IPS-18c (cell line): ENCODE measurements around the gene DDX56.

ENCODE experiments used
- H3K4me3 ChIP-seq: 2 replicates; pipeline ENCODE4 v1.7.0; 2013; ENCODE audit warnings: low read depth, mild to moderate bottlenecking, low read length, moderate library complexity; ENCODE audit not compliant: insufficient read depth
- H3K9me3 ChIP-seq: one replicate; pipeline ENCODE4 v1.6.1; 2013; ENCODE audit warnings: mild to moderate bottlenecking, low read length, moderate library complexity; ENCODE audit not compliant: control insufficient read depth, insufficient read depth

DDX56 gene

DNA sequence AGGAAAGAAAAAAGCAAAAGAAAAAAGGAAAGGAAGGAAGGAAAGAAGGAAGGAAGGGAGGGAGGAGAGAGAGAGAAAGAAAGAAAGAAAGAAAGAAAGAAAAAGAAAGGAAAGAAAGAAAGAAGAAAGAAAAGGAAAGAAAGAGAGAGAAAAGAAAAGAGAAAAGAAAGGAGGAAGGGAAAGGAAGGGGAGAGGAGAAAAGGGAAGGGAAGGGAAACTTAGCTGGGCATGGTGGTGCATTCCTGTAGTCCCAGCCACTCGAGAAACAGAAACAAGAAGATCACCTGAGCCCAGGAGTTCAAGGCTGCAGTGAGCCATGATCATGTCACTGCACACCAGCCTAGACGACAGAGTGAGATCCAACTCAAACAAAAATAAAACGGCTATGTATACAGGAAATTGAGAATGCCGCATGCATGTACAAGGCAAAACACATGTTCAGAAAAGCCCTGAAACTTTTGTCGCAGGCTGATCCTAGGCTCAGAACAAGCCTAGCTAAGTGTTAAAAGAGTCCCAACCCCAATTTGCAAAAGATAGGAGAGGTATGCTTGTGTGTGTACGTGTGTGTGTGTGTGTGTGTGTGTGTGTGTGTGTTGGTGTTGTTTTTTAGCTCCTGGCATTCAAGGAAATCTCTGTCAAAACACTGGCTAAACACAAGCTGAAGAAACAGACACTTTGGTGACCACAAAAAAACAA lies 26.0 kb downstream of the DDX56 start:
- no peaks in the 10 kb centered on the region for H3K9me3 ChIP-seq

DNA sequence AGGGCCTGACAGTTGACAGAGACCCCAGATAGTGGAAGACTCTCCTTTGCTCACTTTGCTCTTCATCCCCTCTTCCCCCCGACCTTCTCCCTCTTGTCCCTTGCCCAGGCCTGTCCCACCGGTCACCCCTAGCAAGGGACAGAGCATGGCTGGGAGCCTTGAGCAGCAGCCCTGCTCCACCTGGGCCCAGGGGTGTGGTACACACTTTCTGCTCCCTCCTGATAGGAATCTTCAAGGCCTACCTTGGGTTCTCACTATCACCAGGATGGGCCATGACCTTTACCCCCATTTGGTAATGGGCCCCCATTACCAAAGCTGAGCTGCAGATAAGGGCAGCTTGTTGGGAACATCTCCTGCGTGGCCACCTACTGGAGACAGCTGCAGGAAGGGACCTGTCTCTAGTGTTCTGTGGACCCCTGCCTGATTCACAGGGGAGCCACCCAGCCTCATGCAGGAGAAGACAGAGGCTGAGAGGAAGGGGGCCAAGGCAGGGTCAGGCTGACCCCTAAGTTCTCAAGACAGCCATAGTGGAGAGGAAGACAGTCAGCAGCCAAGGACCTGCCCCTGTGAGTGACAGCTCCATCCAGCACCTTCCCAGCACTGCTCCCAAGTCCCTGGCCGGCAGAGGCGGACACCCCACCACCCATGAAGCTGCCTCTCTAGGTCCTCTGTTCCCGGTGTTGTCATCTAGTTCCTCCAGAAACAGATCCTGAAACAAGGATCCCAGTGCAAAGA lies 31.7 kb downstream of the DDX56 start:
- no peak overlapping the region for H3K4me3 ChIP-seq
- H3K9me3 ChIP-seq = no peaks in the 10 kb centered on the region

More for the DNA sequence above, 26.0 kb downstream of the DDX56 start:
- H3K4me3 ChIP-seq = no peak overlapping the region

DNA sequence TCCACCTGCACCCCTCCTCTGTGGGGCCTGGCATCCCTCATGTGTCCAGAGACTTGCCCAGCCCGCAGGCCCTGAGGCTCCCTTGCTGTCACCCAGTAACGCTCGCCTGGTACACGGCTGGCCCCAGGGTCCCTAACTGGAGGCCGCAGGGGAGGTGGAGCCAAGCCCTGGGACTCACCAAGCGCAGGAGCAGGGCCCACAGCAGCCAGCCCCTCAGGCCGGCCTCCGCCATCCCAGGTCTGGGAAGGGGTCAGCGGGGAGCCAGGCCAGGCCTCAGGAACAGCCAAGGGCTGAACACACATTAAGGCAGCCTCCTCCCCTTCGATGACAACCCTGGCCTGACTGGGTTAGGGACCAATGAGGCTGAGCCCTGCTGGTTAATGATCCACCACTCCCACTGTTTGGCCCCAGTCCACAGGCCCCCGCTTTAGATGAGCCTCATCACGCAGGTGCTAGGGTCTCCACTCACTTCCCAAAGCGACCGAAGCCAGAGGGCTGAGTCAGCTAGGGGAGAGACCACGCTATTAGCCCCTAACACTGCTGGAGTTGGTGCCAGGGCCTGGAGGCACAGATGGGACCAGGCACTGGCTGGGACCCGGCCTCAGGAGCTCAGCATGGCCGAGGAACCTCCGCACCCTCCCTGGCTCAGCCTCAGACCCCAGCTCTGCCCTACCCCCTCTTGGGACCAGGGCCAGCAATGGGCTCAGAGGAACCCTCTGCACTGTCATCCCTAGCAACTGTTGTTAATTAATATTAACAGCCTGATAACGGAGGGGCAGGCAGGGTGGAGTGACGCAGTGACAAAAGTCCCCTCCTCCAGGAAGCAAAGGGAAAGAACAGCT lies 32.5 kb downstream of the DDX56 start, which contains the start of gene NPC1L1:
Gene NPC1L1, minus strand, starts transcription at position 303 of the 842 bp plus-strand sequence. Its CDS starts 71 bp downstream, at position 232.
- H3K9me3 ChIP-seq = no peaks in the 10 kb centered on the region
- H3K4me3 ChIP-seq = no peak within 1 kb of the TSS

DNA sequence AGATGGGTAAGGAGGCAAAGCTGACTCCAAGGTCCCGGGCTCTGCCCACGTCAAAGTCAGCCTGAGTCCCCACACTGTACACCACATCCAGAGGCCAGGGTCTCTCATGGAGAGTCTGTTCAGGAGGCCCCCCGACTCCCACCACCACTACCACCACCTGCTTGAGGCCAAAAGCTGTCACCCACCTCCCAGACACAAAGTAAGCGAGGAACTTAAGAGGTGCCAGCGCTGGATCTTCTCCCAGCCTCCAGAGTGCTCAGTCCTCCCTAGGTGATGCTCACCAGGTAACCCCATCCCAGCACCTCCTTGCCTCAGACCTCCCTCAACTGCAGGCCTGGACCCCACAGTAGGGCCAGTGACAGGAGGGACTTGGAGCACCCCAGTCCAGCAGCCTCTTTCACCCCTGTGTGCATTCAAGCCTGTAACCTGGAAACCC lies 33.1 kb downstream of the DDX56 start:
- Histone ChIP-seq H3K4me3 (no peak overlapping the region), H3K9me3 (no peaks in the 10 kb centered on the region)

DNA sequence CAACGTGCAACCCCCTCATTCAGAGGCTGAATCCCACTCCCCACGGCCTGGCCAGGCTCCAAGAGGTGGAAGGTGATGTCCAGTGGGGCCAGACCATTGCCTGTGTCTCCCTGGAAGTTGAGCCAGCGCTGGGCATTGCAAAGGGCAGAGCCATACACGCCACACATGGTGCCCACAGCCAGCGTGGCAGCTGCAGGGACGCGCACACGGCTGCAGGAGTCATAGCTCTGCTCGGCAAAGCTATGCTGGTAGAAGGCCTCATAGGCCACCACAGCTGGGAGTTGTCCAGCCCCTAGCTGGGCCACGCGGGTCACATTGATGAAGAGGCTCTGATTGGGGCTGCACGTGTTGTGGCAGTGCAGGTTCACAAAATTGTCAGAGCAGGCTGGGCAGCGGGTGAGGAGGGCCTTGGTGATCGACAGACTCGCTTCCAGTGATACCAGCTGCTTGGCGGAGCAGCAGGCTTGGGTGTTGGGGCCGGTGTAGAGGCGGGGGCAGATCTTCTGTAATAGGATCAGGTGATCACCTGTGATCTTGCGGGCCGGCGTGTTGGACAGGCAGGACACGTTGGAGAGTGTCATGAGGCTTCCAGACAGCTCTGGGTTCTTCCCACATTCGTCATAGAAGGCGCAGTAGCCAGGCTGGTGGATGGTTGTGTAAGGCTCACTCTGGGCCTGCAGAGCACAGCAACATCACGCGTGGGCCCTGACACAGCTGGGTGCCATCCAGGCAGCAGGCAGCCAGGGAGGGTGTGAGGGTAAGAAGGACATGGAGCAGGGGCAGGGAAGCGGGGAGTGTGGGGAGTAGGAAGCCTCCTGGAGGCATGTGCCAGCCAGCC lies 33.8 kb downstream of the DDX56 start:
- Histone ChIP-seq H3K9me3 (no peaks in the 10 kb centered on the region), H3K4me3 (no peak overlapping the region)

DNA sequence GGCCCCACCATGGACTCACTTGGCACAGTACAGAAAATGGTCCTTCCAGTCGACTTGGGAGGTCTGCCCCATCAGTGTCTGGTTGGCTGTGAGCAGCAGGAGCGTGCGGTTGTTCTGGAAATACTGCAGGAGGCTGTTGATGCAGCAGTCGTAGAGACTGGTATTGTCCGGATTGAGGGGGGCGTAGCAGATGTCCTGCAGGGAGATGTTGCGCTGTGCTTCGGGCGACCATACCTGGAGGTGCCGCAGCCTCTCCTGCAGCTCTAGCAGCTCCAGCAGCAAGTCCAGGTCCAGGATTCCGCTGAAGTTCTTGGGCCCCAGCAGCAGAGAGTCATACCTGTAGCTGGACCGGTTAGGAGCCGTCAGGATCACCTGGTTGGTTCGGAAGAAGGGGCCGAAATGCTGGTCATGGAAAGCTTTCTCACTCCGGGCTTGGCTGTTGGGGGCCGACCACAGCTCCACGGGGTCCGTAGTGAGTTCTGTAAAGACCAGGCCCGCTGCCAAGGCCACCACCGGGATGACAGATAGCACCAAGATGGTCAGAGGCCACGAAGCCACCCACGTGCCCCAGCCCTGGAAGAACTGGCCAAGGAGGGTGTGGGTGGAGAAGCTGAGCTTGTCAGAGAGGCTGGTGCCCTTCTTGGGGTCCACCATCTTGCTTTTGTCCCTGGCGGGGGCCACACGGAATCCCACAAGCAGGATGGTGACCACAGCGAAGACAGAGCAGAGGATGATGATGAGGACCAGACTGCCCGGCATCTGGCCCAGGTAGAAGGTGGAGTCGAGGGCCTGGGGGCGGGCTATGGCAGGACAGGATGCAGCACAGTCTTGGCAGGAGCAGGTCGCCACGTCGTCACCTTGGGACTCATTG lies 34.7 kb downstream of the DDX56 start:
- Histone ChIP-seq H3K9me3 (no peaks in the 10 kb centered on the region), H3K4me3 (no peak overlapping the region)

DNA sequence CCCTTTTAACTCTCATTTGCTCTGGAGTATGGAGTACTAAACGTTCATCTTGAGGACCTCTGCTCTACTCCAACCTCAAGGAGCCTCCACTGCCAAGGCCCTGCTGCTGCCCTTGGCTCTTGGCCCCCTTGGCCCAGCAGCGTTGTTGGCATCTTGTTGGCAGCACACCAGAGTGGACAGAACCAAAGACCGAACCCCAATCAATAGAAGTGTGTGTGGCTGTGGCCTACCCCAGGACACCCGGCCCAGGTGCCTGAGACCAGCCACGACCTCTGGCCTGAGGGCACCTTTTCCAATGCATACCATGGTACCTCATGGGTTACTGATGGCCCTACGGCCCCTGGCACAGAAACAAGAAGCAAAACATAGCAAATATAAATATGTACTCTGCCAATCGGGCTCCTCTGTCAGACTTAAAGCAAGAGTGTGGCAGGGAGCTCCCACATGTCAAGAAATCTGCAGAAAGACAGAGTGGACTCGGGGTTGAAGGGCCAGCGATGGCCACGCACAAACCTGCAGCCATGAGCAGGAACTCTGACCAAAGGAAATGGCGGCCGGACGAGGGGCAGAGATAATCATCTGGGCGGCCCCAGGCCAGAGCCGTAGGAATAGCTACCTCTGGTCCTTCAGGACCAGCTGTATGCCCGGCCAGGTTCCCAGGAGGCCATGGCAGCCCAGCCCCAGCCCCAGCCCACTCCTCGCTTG lies 35.5 kb downstream of the DDX56 start:
- H3K4me3 ChIP-seq = no peak overlapping the region

DNA sequence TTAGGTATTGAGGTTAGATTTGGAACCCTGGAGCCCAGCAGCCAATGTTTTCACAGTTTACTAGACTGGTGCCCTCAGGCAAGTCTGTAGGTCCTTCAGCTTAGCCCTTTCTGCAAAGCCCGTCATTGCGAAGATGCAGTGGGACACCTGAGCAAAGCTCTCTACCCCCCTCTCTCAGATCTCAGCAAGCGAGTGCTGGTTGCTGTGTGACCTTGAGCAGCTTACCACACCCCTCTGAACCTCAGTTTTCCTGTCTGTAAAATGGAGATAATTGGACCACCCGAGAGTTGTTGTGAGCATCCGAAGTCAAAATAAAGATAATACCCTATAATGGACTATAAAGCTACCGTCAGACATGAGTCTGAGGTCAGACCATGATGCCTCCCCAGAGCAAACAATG lies 36.3 kb downstream of the DDX56 start:
- Histone ChIP-seq H3K9me3 (no peaks in the 10 kb centered on the region), H3K4me3 (no peak overlapping the region)

More for the DNA sequence above, 35.5 kb downstream of the DDX56 start:
- no peaks in the 10 kb centered on the region for H3K9me3 ChIP-seq

DNA sequence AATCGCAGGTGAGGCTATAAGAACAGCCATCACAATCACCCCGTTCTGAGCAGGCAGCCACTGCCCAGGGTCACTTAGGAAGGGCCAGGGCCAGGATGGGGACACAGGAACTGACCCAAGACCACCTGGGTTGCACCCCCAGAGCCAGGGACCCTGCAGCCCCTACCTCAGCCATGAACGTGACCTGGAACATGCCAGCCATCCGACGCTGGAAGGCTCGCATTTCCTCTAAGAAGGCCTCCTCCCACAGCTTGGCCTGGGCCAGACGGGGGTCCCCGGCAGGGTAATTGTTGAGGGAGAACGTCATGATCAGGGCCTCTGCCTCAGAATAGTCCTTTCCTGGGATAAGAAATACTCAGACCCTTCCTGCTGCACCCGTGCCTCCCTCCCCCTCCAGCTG lies 37.6 kb downstream of the DDX56 start:
- Histone ChIP-seq H3K4me3 (no peak overlapping the region), H3K9me3 (no peaks in the 10 kb centered on the region)

DNA sequence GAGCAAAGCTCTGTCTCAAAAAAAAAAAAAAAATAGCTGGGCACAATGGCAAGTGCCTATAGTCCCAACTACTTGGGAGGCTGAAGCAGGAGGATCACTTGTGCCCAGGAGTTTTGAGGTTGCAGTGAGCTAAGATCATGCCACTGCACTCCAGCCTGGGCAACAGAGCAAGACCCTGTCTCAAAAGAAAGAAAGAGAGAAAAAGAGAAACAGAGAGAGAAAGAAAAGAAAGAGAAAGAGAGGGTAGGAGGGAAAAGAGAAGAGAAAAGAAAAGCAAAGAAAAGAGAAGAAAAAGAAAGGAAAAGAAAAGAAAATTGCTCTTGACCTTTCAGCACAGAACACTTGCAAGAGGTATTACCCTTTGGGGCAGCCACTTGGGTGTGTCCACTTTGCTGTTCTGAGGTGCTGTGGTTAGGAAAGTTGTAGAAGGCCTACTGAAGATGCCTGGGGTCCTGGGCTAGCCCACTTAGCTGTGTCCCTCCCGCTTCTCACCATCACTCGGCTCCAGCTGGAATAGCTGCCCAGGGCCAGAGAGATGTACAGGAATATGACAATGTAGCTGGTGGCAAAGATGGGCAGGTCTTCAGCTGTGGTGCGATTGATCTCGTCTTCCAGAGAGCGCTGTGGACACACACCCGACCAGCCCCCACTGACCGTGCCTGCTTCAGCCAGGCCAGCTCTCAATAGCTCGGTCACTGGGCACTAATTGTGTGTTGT lies 38.2 kb downstream of the DDX56 start:
- H3K4me3 ChIP-seq = no peak overlapping the region
- no peaks in the 10 kb centered on the region for H3K9me3 ChIP-seq

DNA sequence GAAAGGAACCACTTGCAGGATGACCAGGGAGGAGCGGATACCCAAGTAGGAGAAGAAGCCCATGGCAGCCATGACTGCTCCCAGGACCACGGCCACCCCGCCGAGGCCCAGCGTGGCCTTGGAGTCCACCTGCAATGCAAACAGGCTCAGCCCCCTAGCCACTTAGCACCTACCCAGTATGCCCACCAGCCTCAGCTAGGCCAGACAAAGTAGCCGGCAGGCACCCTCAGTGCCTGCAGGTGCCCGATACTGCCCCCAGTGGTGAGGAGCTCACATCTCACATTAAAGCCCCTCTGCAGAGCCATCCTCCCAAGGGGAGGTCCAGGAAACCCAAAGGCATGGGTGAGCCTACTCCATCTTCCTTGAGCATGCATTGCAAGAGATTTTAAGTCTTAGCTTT lies 39.2 kb downstream of the DDX56 start:
- no peaks in the 10 kb centered on the region for H3K9me3 ChIP-seq
- no peak overlapping the region for H3K4me3 ChIP-seq

DNA sequence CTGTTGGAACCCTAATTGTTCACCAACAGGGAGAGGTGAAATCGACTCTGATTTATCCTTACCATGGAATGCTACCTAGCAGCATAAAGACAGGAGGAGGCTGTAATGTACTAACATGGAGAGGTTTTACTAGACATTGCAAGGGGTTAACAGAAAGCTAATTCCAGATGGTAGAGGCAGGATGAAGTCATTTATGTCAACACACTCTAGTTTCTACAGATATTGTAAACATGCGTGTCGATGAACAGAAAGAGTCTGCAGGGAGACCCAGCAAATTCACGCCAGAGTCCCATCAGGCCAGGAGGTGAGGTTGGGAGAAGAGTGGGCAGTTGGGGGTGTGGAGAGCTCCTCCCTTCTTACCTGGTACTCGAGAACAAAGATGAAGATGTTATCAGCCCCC lies 39.6 kb downstream of the DDX56 start:
- H3K4me3 ChIP-seq = no peak overlapping the region
- no peaks in the 10 kb centered on the region for H3K9me3 ChIP-seq

DNA sequence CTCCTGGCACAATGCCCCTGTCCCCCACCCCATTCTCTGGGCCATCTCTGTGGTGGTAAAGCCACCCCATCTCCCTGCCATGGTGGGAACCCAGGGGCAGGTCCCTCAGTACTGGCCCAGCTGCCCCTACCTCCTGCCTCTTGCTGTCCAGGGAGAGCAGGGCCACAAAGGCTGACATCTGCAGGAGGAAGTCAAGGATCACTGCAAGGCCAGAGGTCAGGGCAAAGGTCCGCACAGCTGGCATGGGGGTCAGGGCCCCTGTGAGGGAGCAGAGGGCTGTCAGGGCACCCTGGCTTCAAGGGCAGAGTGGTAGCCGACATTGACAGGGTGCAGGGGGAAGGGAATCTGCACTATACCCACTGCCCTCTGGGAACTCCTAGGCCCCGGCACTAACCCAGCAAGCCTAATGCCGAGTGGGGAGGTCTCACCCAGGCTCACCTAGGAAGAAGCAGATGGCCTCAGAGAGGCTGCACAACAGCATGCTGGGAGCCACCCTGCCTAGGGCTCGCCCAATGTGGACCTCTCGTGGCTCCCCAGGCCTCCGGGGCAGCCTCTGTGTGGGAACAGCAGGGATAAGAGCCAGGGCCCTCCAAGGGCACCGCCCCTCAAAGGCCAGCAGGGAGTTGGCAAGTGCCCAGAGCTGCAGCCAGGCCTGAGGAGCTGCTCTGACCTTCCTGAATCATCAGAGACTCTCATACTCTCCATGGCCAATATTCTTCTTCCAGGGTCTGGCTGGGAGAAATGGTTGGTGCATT lies 40.2 kb downstream of the DDX56 start:
- no peak overlapping the region for H3K4me3 ChIP-seq
- no peaks in the 10 kb centered on the region for H3K9me3 ChIP-seq
